ENCODE results near the gene CSF2.

The CSF2 gene

GRCh38 chr5:132070460-132071337, 2.9 kb upstream of the CSF2 start:
- no peak for DNase-seq

GRCh38 chr5:132071338-132071707, 2.3 kb upstream of the CSF2 start:
- no peak for DNase-seq

DNA sequence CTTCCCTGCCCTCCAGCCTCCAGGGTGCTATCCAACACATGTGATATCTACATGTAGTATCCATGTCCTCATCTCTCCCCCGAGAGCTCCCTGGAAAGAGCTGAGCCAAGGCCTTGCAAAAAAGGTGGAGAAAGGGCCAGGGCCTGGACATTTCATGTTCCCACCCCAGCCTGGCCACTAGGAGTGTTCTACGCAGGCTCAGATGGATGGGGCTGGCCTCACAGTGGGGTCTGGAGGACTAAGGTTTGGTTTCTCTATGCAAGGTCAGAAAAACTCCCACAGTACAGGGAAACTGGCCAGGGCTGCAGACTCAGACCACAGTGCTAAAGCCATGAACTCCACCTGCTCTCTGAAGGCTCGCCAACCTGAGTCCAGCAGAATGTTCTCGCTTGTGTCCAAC, 1.5 kb upstream of the CSF2 start:
- no peak for DNase-seq

GRCh38 chr5:132072528-132072927, 1.1 kb upstream of the CSF2 start:
- no peak for DNase-seq

DNA sequence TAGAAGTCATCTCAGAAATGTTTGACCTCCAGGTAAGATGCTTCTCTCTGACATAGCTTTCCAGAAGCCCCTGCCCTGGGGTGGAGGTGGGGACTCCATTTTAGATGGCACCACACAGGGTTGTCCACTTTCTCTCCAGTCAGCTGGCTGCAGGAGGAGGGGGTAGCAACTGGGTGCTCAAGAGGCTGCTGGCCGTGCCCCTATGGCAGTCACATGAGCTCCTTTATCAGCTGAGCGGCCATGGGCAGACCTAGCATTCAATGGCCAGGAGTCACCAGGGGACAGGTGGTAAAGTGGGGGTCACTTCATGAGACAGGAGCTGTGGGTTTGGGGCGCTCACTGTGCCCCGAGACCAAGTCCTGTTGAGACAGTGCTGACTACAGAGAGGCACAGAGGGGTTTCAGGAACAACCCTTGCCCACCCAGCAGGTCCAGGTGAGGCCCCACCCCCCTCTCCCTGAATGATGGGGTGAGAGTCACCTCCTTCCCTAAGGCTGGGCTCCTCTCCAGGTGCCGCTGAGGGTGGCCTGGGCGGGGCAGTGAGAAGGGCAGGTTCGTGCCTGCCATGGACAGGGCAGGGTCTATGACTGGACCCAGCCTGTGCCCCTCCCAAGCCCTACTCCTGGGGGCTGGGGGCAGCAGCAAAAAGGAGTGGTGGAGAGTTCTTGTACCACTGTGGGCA, 642 bp downstream of the CSF2 start:
- no peak for DNase-seq

DNA sequence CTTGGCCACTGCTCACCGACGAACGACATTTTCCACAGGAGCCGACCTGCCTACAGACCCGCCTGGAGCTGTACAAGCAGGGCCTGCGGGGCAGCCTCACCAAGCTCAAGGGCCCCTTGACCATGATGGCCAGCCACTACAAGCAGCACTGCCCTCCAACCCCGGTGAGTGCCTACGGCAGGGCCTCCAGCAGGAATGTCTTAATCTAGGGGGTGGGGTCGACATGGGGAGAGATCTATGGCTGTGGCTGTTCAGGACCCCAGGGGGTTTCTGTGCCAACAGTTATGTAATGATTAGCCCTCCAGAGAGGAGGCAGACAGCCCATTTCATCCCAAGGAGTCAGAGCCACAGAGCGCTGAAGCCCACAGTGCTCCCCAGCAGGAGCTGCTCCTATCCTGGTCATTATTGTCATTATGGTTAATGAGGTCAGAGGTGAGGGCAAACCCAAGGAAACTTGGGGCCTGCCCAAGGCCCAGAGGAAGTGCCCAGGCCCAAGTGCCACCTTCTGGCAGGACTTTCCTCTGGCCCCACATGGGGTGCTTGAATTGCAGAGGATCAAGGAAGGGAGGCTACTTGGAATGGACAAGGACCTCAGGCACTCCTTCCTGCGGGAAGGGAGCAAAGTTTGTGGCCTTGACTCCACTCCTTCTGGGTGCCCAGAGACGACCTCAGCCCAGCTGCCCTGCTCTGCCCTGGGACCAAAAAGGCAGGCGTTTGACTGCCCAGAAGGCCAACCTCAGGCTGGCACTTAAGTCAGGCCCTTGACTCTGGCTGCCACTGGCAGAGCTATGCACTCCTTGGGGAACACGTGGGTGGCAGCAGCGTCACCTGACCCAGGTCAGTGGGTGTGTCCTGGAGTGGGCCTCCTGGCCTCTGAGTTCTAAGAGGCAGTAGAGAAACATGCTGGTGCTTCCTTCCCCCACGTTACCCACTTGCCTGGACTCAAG, 1.5 kb downstream of the CSF2 start:
- DNase-seq, result no peak

DNA sequence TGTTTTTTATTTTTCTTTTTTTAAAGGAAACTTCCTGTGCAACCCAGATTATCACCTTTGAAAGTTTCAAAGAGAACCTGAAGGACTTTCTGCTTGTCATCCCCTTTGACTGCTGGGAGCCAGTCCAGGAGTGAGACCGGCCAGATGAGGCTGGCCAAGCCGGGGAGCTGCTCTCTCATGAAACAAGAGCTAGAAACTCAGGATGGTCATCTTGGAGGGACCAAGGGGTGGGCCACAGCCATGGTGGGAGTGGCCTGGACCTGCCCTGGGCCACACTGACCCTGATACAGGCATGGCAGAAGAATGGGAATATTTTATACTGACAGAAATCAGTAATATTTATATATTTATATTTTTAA, 2.1 kb downstream of the CSF2 start:
- no peak for DNase-seq

DNA sequence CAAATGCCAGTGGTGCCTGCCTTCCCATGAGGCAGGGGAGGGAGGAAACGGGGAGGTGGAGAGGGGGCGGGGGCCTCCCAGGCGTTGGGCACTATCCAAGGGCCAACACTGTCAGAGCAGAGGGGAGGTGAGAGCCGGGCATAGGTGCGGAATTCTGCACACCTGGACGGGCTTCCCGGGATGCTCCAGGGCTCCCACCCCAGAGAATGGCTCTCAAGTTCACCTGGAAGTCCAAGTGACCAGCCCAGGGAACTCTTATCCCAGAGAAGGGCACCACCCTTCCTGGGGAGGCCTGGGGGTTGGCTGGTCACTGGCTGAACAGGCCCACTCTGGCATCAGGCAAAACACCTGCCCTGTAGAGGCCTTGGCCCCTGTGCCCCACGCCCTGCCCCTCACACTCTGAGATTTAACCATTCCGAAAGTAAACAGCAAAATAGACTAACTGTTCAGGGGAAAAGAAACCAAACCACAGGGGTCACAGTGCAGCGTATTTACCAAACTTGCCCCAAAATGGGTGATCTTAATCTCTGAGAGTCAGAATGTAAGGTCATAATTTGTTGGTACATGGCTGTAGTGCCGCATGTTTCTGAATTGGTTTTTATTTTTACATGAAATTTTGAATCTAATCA, 2.7 kb downstream of the CSF2 start:
- DNase-seq, result no peak

DNA sequence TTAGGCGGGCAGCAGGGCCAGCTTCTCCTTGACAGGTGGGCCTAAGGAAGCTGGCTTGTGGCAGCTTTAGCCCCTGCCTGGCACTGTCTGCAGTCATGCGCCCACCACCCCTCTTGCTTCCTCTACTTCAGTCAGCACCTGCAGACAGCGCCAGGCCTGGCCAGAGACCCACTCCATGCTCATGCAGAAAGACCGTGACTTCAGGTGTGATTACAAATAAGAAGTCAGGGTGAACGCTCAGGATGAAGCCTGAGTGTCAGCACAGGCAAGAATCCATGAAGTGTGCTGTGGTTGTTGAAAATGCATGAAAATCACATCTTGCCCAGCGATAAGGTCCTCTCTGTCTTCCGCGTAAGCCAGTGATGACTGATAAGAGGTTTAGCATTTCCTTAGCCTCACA, 3.4 kb downstream of the CSF2 start:
- no peak for DNase-seq

GRCh38 chr5:132079081-132079480, 5.5 kb downstream of the CSF2 start:
- DNase-seq, result no peak

- DNase-seq, result no peak
Observed at GRCh38 chr5:132079619-132080018, 6.0 kb downstream of the CSF2 start.

DNA sequence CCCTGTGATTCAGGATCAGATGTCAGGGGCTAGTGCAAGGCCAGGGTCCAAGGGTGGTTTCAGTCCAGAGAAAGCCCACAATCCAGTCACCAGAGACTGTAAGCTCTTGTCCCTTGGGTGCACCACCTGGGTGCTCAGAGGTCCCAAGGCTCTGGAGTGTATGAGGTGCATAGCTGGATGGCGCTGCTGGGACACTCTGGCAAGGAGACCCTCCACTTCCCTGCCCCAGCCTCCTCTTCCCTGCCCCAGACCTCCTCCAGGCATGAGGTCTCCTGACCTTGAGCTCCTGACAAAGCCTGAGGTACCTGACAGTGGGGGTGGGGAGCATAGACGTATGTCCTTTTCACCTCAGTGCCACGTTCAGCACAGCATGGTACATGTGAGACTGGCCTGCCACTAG, 7.0 kb downstream of the CSF2 start:
- DNase-seq, result no peak

- DNase-seq, result no peak
Observed at GRCh38 chr5:132081458-132081857, 7.9 kb downstream of the CSF2 start.

DNA sequence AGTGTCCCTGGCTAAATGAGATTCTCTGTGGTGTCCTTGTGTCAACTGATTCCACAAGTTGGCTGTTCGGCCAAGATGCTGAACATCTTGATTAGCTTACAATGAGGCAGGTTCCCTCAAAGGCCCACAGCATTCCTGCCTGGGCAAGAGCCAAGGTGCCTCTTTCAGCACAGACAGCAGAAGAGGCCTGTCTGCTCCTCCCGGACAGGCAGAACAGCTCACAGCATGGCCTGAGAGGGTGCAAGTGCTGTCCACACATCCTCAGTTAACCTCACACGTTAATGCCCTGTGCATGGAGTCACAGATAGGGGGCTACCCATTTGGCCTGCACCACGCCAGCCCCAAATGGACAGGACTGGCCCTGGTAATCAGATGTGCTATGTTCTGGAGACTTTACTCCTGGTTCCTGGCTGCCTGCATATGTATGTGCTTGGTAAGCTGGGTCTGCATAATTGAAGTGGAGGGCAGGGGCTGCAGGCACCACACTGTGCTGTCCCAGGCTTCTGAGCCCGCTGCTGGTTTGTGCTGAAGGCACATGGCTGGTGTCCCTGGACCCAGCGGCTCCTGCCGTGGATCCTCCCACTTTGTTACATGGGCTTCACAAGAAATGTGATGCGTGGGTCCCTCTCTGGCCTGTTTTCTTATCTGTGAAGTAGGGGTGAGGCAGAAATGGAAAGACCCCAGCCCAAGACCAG, 8.9 kb downstream of the CSF2 start:
- no peak for DNase-seq

DNA sequence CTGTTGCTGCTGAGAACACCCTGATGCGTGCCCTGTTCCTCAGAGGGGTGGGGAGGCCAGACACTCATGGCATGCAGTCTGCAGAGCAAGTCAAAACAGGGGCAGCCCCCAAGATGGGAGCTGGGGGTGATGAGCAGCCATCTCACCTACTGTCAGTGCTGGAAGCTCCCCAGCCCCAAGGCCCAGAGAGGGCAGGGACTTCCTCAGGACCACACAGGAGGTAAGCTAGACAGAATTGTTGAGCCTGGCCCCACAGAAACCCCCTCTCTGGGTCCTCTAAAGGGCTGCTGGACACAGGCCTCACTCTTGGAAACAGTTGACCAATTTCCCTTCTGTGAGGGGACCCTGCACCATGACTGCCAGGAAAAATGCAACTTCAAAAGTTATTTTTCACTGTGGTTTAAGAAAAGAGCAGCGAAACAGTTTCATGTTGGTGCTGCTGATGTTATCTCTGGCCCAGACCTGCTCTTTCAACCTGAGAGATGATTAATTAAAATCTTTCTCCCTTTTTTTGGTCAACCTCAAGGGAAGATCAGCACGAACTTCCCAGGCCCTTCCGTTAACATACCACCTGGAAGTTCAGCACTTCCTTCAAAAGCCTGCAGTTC, 9.6 kb downstream of the CSF2 start:
- DNase-seq, result no peak

- no peak for DNase-seq
Observed at GRCh38 chr5:132085686-132086085, 12.1 kb downstream of the CSF2 start.

- no peak for DNase-seq
Observed at GRCh38 chr5:132086277-132086794, 12.7 kb downstream of the CSF2 start.

- DNase-seq, result no peak
Observed at GRCh38 chr5:132087176-132087575, 13.6 kb downstream of the CSF2 start.

- DNase-seq, result no peak
Observed at GRCh38 chr5:132087661-132088060, 14.1 kb downstream of the CSF2 start.

- DNase-seq, result no peak
Observed at GRCh38 chr5:132089363-132089762, 15.8 kb downstream of the CSF2 start.

- DNase-seq, result no peak
Observed at GRCh38 chr5:132090107-132090506, 16.5 kb downstream of the CSF2 start.

DNA sequence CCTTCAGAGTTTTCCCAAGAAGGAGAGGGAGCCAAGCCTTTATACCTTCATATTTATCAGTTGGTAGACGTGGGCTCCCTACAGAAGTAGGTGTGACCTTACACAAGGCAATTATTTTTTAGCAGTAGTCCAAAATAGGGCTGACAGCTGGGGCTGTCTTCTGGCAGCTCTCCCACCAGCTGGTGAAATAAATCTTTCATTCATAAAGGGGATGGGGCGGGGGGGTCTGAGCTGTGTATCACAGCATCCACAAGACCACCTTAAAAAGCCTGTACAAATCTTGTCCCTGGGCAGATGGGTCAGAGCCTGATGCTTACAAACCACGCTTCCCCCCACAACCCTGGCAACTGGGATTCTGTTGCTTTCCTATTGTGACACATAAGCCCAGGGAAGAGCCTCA, 19.7 kb downstream of the CSF2 start:
- DNase-seq, result no peak

Measured in CD4-positive, alpha-beta T cell treated with Interleukin-21 for 1 hour (primary cell).